Measurements from ENCODE around the gene EOGT. TPM values are rescaled to one million over a fixed set of nuclear protein-coding genes. Genes with fewer than 3 reads are reported as not detected.

Gene EOGT
- total and polyA plus RNA-seq, 10 of the 15 experiments (the other 5 are each of a cell fraction or from before 2014, with no cell fraction given), result 3.5 to 16.5 (median 8.3) TPM

GRCh38 chr3:69033470-69033869, 20.0 kb upstream of the EOGT start (continued):
- TF ChIP-seq USF1 (IDR thresholded peaks at IDR 0.05; ENCODE audit: borderline replicate concordance, extremely low read length, insufficient read depth, low read depth, low read length), result no peak
- no peak for TF ChIP-seq SUPT20H (IDR thresholded peaks at IDR 0.05; ENCODE audit: borderline replicate concordance, control insufficient read depth, low read depth, low read length)
- TF ChIP-seq REST (IDR thresholded peaks at IDR 0.05; ENCODE audit: low read depth, low read length), result no peak
- TF ChIP-seq BCL11A (IDR thresholded peaks at IDR 0.05; ENCODE audit: low read depth, low read length), result no peak
- no peak for TF ChIP-seq PML (IDR thresholded peaks at IDR 0.05; ENCODE audit: low read length)
- no peak for TF ChIP-seq GATAD2B (conservative IDR thresholded peaks at IDR 0.05; ENCODE audit: low read depth)
- TF ChIP-seq RELB (IDR thresholded peaks at IDR 0.05; ENCODE audit: low read depth), result no peak

Measured in GM12878 (cell line).